Sigmoid colon (tissue), 7 donors: Measurements from ENCODE around the gene CAPN13. TPM values are rescaled to one million over a fixed set of nuclear protein-coding genes. Genes with fewer than 3 reads are reported as not detected.

Source experiments
- DNase-seq: peaks from one replicate; pipeline ENCODE4 v3.0.0-alpha.2; 2019
- H3K27ac ChIP-seq, 4 donors: fragments of 200-600 bp; sonication (generic); one replicate each; pipeline ENCODE4 v1.5.1; 2016 to 2019; ENCODE audit warnings: mild to moderate bottlenecking in 1 of 4
- H3K27me3 ChIP-seq, 3 donors: fragments of 200-600 bp; sonication (generic); one replicate each; pipeline ENCODE4 v1.5.1; 2019; ENCODE audit warnings: mild to moderate bottlenecking in 1 of 3
- H3K36me3 ChIP-seq, 4 donors: fragments of 200-600 bp; sonication (generic); one replicate each; pipeline ENCODE4 v1.5.1; 2016 to 2019
- H3K4me1 ChIP-seq, 4 donors: fragments of 200-600 bp; sonication (generic); one replicate each; pipeline ENCODE4 v1.5.1; 2017 to 2019
- H3K4me3 ChIP-seq, 4 donors: fragments of 200-600 bp; sonication (generic); one replicate each; pipeline ENCODE4 v1.5.1; 2017 to 2019; ENCODE audit warnings: mild to moderate bottlenecking in 2 of 4, moderate library complexity in 1 of 4
- H3K9me3 ChIP-seq, 4 donors: fragments of 200-600 bp in 3 of 4; sonication (generic) in 3 of 4; one replicate each; pipeline versions ENCODE4 v1.5.1 to v1.6.1; 2013 to 2019
- EP300 ChIP-seq, 4 donors: sonication (generic); formaldehyde crosslinking; IDR thresholded peaks; one replicate each; pipeline ENCODE4 v1.6.1; 2017; ENCODE audit warnings: antibody characterized with exemption in 4 of 4
- POLR2A ChIP-seq, 2 donors: fragments of 450-650 bp; IDR thresholded peaks; one replicate each; pipeline ENCODE4 v1.6.1; 2016; ENCODE audit warnings: antibody characterized with exemption in 2 of 2, mild to moderate bottlenecking in 2 of 2, moderate library complexity in 2 of 2
- POLR2AphosphoS5 ChIP-seq, 4 donors: sonication (generic); formaldehyde crosslinking; IDR thresholded peaks; one replicate each; pipeline ENCODE4 v1.6.1; 2017; ENCODE audit warnings: antibody characterized with exemption in 4 of 4
- WGBS, 2 donors: extraction: QIAGEN DNeasy Blood & Tissue Kit; methylation state at CpG; one replicate each; pipeline ENCODE4 v1.1.7; 2013; 5-methylcytosine and 5-hydroxymethylcytosine counted together
- intact Hi-C: fragments of 100-400 bp; cut with DNase I; formaldehyde crosslinking; loops from one replicate; pipeline ENCODE4 v1.15.1; 2023
- polyA plus RNA-seq, 3 donors: library from polyadenylated mRNA; stranded (reverse); fragments of 200-250 nt; gene quantifications; one replicate each; pipeline ENCODE4 v1.2.3, GENCODE V29; 2013
- total RNA-seq, 4 donors: library from RNA; depleted of rRNA; stranded (reverse); fragments of >200 nt; gene quantifications; one replicate each; pipeline ENCODE4 v1.1.0, GENCODE V29; 2016
- TF ChIP-seq, protein P1 (sequence below), 4 experiments: fragments of 450-650 bp in 3 of 4; fragments of 200-600 bp in 1 of 4; IDR thresholded peaks; one replicate each; pipeline ENCODE4 v1.5.1; 2016 to 2019; ENCODE audit warnings: antibody characterized with exemption in 4 of 4, mild to moderate bottlenecking in 3 of 4, moderate library complexity in 2 of 4
- donor health status: healthy with polysubstance abuse.
- donor health status: Bipolar disorder and iron deficiency.
- donor health status: healthy.

The CAPN13 gene
- total and polyA plus RNA-seq, 7 donors: 11.4 to 17.3 (median 12.2) TPM; not detected in 4

DNA sequence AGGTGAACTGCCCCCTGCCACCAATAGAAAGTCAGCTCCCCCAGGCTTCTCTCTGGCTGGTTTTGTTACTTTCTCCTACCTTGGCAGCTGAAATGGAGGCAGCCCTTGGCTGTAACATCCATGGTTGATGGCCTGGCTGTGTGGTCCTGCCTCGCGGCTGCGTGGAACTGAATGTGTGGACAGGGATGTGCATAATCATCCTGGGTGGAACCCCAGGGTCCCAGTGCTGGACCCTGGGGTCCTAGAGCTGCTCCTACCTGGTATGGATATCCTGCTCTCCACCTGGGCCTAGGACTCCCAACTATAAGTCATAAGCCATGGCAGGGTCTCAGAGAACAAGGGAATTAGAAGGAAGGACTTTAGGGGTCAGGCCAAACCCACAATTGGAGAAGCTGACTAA lies 93.5 kb downstream of the CAPN13 start:
- DNase-seq: peak; percentile 57
- no peak overlapping the region for H3K4me3 ChIP-seq
- intact Hi-C loops: loop anchor here (1.0 to 5.0 kb wide), 3 partner anchors 457 to 621 kb away; no protein-coding TSS in a partner anchor
- no peaks in the 10 kb centered on the region for H3K9me3 ChIP-seq
- H3K36me3 ChIP-seq: no peaks in the 10 kb centered on the region
- TF ChIP-seq POLR2A (IDR thresholded peaks at IDR 0.05): no peak
- TF ChIP-seq POLR2AphosphoS5 (IDR thresholded peaks at IDR 0.05): no peak
- TF ChIP-seq, protein P1, sequence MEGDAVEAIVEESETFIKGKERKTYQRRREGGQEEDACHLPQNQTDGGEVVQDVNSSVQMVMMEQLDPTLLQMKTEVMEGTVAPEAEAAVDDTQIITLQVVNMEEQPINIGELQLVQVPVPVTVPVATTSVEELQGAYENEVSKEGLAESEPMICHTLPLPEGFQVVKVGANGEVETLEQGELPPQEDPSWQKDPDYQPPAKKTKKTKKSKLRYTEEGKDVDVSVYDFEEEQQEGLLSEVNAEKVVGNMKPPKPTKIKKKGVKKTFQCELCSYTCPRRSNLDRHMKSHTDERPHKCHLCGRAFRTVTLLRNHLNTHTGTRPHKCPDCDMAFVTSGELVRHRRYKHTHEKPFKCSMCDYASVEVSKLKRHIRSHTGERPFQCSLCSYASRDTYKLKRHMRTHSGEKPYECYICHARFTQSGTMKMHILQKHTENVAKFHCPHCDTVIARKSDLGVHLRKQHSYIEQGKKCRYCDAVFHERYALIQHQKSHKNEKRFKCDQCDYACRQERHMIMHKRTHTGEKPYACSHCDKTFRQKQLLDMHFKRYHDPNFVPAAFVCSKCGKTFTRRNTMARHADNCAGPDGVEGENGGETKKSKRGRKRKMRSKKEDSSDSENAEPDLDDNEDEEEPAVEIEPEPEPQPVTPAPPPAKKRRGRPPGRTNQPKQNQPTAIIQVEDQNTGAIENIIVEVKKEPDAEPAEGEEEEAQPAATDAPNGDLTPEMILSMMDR (IDR thresholded peaks at IDR 0.05): no peak
- TF ChIP-seq EP300 (IDR thresholded peaks at IDR 0.05): no peak
- WGBS, 2 donors: 96 to 98% methylated on average over 3 of the region's 3 CpGs
- H3K4me1 ChIP-seq: peaks cover 0 to 4% (median 2%) of the 10 kb centered on the region in 4 donors
- H3K27me3 ChIP-seq: no peaks in the 10 kb centered on the region
- no peak overlapping the region for H3K27ac ChIP-seq

DNA sequence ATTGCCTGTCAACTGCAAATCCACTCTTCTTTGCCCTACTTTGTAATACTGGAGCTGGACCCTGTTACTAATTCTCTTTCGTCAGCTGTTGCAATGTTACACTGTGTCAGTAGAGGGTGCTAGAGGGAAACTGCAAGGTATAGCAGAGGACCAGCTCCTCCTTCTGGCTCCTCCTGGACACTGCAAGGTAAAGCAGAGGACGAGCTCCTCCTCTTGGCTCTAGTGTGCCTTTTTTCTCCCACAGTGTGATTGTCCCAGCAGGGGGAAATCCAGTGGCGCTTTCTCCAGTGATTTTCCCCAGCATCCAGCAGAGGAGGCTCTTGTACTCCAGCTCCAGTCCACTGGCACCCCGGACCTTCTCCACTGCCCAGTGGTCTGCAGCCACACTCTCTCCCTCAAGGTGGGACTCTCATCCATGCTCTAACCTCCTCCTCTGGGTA lies 95.6 kb downstream of the CAPN13 start:
- intact Hi-C loops: loop anchor here (2.0 to 5.0 kb wide), 2 partner anchors 547 to 619 kb away; no protein-coding TSS in a partner anchor
- Histone ChIP-seq H3K4me3 (no peak overlapping the region), H3K9me3 (no peaks in the 10 kb centered on the region), H3K27ac (no peak overlapping the region), H3K36me3 (no peaks in the 10 kb centered on the region), H3K27me3 (no peaks in the 10 kb centered on the region), H3K4me1 (peaks cover 0 to 6% (median 3%) of the 10 kb centered on the region in 4 donors)
- DNase-seq: peak; percentile 86
- 7 to 25% methylated on average over 4 of the region's 4 CpGs for WGBS, 2 donors
- TF ChIP-seq EP300 (IDR thresholded peaks at IDR 0.05): no peak
- peak in 2 of 4 donors; percentile 14 to 20 for TF ChIP-seq POLR2AphosphoS5 (IDR thresholded peaks at IDR 0.05)
- TF ChIP-seq POLR2A (IDR thresholded peaks at IDR 0.05): no peak
- TF ChIP-seq, protein P1 (IDR thresholded peaks at IDR 0.05): peak; percentile 90 to 99 (median 99)

DNA sequence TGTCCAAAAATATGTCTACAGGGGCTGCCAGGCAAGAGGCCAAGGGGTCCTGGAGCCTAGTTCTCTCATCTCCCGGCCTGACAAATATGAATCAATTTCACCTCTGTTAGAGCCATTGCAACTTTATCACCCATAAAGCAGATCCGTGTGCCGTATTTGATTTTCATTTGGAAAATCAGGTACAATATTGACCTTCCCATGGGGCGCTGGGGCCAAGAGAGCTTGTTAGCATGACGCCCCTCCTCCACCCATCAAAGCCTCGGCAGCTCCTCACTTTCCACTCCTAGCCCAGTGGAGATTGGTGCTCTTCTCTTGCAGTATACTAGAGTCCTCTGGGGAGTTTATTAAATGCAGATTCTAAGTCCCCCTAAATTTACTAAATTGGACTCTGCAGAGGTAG lies 96.8 kb downstream of the CAPN13 start:
- H3K4me1 ChIP-seq: peaks cover 0 to 8% (median 3%) of the 10 kb centered on the region in 4 donors
- intact Hi-C loops: loop anchor here (2.0 to 5.0 kb wide), 2 partner anchors 546 to 618 kb away; no protein-coding TSS in a partner anchor
- H3K27me3 ChIP-seq: no peaks in the 10 kb centered on the region
- 92 to 93% methylated on average over 6 of the region's 6 CpGs for WGBS, 2 donors
- H3K36me3 ChIP-seq: no peaks in the 10 kb centered on the region
- no peak for TF ChIP-seq POLR2A (IDR thresholded peaks at IDR 0.05)
- no peak for TF ChIP-seq EP300 (IDR thresholded peaks at IDR 0.05)
- TF ChIP-seq POLR2AphosphoS5 (IDR thresholded peaks at IDR 0.05): no peak
- TF ChIP-seq, protein P1 (IDR thresholded peaks at IDR 0.05): no peak
- no peak overlapping the region for H3K27ac ChIP-seq
- no peak overlapping the region for H3K4me3 ChIP-seq
- H3K9me3 ChIP-seq: no peaks in the 10 kb centered on the region
- no peak for DNase-seq

DNA sequence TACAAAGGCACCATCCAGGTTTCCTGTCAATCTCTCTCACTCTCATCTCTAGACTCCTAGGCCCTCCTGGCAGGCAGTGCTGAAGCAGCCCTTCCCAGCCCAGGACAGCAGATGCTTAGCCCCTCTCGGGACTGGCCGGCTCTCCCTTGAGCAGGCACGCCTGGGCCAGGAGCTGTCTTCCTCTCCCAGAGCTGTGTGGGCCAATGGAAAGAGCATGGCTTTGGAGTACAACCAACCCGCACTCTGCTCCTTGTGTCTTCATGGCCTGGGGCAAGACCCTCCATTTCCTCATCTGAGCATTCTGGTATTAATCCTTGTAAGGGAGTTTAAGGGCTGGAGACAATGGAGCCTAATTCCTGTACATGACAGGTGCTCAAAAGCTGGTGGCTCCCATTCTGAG lies 97.2 kb downstream of the CAPN13 start:
- peaks cover 0 to 8% (median 3%) of the 10 kb centered on the region in 4 donors for H3K4me1 ChIP-seq
- intact Hi-C loops: loop anchor here (2.0 to 5.0 kb wide), 2 partner anchors 545 to 618 kb away; no protein-coding TSS in a partner anchor
- WGBS, 2 donors: 93 to 95% methylated on average over 4 of the region's 4 CpGs
- H3K9me3 ChIP-seq: no peaks in the 10 kb centered on the region
- H3K36me3 ChIP-seq: no peaks in the 10 kb centered on the region
- no peak overlapping the region for H3K27ac ChIP-seq
- no peak for TF ChIP-seq EP300 (IDR thresholded peaks at IDR 0.05)
- TF ChIP-seq, protein P1 (IDR thresholded peaks at IDR 0.05): no peak
- no peak for TF ChIP-seq POLR2A (IDR thresholded peaks at IDR 0.05)
- no peak for TF ChIP-seq POLR2AphosphoS5 (IDR thresholded peaks at IDR 0.05)
- no peak for DNase-seq
- no peaks in the 10 kb centered on the region for H3K27me3 ChIP-seq
- no peak overlapping the region for H3K4me3 ChIP-seq
